HCT116 (cell line): Measurements from ENCODE around the gene PHF5A. TPM values are rescaled to one million over a fixed set of nuclear protein-coding genes. Genes with fewer than 3 reads are reported as not detected.
A peak's percentile ranks its signal among the peaks of the same experiment; 100 is the strongest.

Experiments
- ATAC-seq: fragments of 200-7000 bp; cut with Tn5 transposase; 2 replicates; pipeline ENCODE4 v1.9.1; 2020; ENCODE audit warnings: mild to moderate bottlenecking, moderate library complexity
- BruUV-seq: library from RNA; stranded (reverse); fragments of 400-500 nt; replicated peaks from 2 replicates; lab custom pipeline; 2021; lab: Mats Ljungman, UMichigan
- CTCF ChIA-PET: fragments of 300-600 bp; sonication (Branson Sonifier 250); formaldehyde crosslinking; loops from one replicate; lab custom pipeline; 2021; ENCODE audit warnings: antibody characterized with exemption; lab: Charles Lee
- POLR2A ChIA-PET: fragments of 300-600, 350-600 bp; sonication (Branson Sonifier 250); formaldehyde crosslinking; loops from one replicate; lab custom pipeline; 2021; ENCODE audit warnings: antibody characterized with exemption; lab: Charles Lee
- RAD21 ChIA-PET, 2 experiments: fragments of 300-600 bp; sonication (Branson Sonifier 250); formaldehyde crosslinking; loops; one replicate each; lab custom pipeline; 2023; ENCODE audit warnings: low total read pairs in 2 of 2; ENCODE audit not compliant: uncharacterized antibody in 2 of 2, unreplicated experiment in 2 of 2, low non-redundant PET in 1 of 2; lab: Charles Lee
- DNase-seq: peaks from one replicate; pipeline ENCODE4 v3.0.0-alpha.2; 2010; ENCODE audit warnings: low read depth, low spot score
- H2AFZ ChIP-seq: fragments of 200-600 bp; shearing (Covaris generic), sonication (generic); 2 replicates; pipeline ENCODE4 v1.6.1; 2017; ENCODE audit warnings: low read depth, mixed run types, mixed read lengths, antibody characterized with exemption, low read length; ENCODE audit not compliant: poor library complexity, severe bottlenecking
- H3K27ac ChIP-seq: 2 replicates; pipeline ENCODE4 v1.5.1; 2012; ENCODE audit warnings: low read depth, low read length
- H3K27me3 ChIP-seq: fragments of 200-600 bp; sonication (generic); 2 replicates; pipeline ENCODE4 v1.6.1; 2016; ENCODE audit warnings: mixed run types, low read length, mixed read lengths; ENCODE audit not compliant: insufficient read depth
- H3K36me3 ChIP-seq, 2 experiments: fragments of 200-500 bp in 1 of 2; fragments of 200-600 bp in 1 of 2; sonication (Bioruptor generic) in 1 of 2; sonication (generic) in 1 of 2; 2 replicates each; pipeline versions ENCODE4 v1.5.1 to v1.6.1; 2014 to 2016; ENCODE audit warnings: low read length in 2 of 2, inconsistent platforms in 1 of 2, mixed read lengths in 1 of 2, mixed run types in 1 of 2; ENCODE audit not compliant: insufficient read depth in 2 of 2, control insufficient read depth in 1 of 2
- H3K4me1 ChIP-seq, 2 experiments: fragments of 200-600 bp in 1 of 2; sonication (generic) in 1 of 2; 2 replicates each; pipeline versions ENCODE4 v1.5.1 to v1.6.1; 2012 to 2017; ENCODE audit warnings: low read length in 2 of 2, inconsistent platforms in 1 of 2, mild to moderate bottlenecking in 1 of 2, mixed read lengths in 1 of 2, mixed run types in 1 of 2, moderate library complexity in 1 of 2; ENCODE audit not compliant: insufficient read depth in 2 of 2, control insufficient read depth in 1 of 2
- H3K4me2 ChIP-seq: fragments of 200-600 bp; sonication (generic); 2 replicates; pipeline ENCODE4 v1.6.1; 2017; ENCODE audit warnings: mixed run types, low read length, mixed read lengths
- H3K4me3 ChIP-seq, 2 experiments: fragments of 200-600 bp in 1 of 2; sonication (generic) in 1 of 2; replicated peaks in 1 of 2; 2 replicates each; pipeline ENCODE4 v1.5.1; 2011 to 2016; ENCODE audit warnings: low read length in 2 of 2, control low read depth in 1 of 2, low read depth in 1 of 2, mild to moderate bottlenecking in 1 of 2, mixed read lengths in 1 of 2, mixed run types in 1 of 2
- H3K79me2 ChIP-seq: fragments of 200-600 bp; sonication (generic); 2 replicates; pipeline ENCODE4 v1.6.1; 2017; ENCODE audit warnings: mild to moderate bottlenecking, mixed run types, low read length, moderate library complexity, mixed read lengths; ENCODE audit not compliant: insufficient read depth
- H3K9ac ChIP-seq: fragments of 200-600 bp; sonication (generic); 2 replicates; pipeline ENCODE4 v1.6.1; 2016; ENCODE audit warnings: low read length, mixed read lengths
- H3K9me2 ChIP-seq: fragments of 200-600 bp; sonication (generic), shearing (Covaris generic); 2 replicates; pipeline ENCODE4 v1.6.1; 2017; ENCODE audit warnings: mixed run types, mild to moderate bottlenecking, moderate library complexity; ENCODE audit not compliant: insufficient read depth
- H3K9me3 ChIP-seq, 2 experiments: fragments of 200-500 bp in 1 of 2; fragments of 200-600 bp in 1 of 2; sonication (Bioruptor generic) in 1 of 2; sonication (generic) in 1 of 2; 2 replicates each; pipeline ENCODE4 v1.6.1; 2014 to 2017; ENCODE audit warnings: low read length in 2 of 2, mixed read lengths in 2 of 2, inconsistent platforms in 1 of 2, low read depth in 1 of 2, mild to moderate bottlenecking in 1 of 2, mixed run types in 1 of 2, moderate library complexity in 1 of 2; ENCODE audit not compliant: control insufficient read depth in 1 of 2, insufficient read depth in 1 of 2
- H4K20me1 ChIP-seq: fragments of 200-600 bp; sonication (generic), shearing (Covaris generic); 2 replicates; pipeline ENCODE4 v1.6.1; 2017; ENCODE audit warnings: mixed run types, mild to moderate bottlenecking, moderate library complexity; ENCODE audit not compliant: insufficient read depth
- CTCF ChIP-seq, 3 experiments: fragments of 200-600 bp in 1 of 3; sonication (generic) in 1 of 3; IDR thresholded peaks in 2 of 3; conservative IDR thresholded peaks in 1 of 3; 2 replicates each; pipeline ENCODE4 v1.5.1; 2012 to 2017; ENCODE audit warnings: low read depth in 2 of 3, low read length in 2 of 3, antibody characterized with exemption in 1 of 3, borderline replicate concordance in 1 of 3, control low read depth in 1 of 3, mild to moderate bottlenecking in 1 of 3, mixed read lengths in 1 of 3, mixed run types in 1 of 3, moderate library complexity in 1 of 3; ENCODE audit not compliant: insufficient read depth in 1 of 3
- FOSL1 ChIP-seq: IDR thresholded peaks from 2 replicates; pipeline ENCODE4 v1.6.1; 2012; ENCODE audit warnings: low read depth
- POLR2AphosphoS5 ChIP-seq: IDR thresholded peaks from 2 replicates; pipeline ENCODE4 v1.6.1; 2011; ENCODE audit warnings: mild to moderate bottlenecking, low read depth, low read length, moderate library complexity
- RAD21 ChIP-seq: IDR thresholded peaks from 2 replicates; pipeline ENCODE4 v1.6.1; 2012; ENCODE audit warnings: low read depth, mild to moderate bottlenecking
- SP1 ChIP-seq: IDR thresholded peaks from 2 replicates; pipeline ENCODE4 v1.6.1; 2012; ENCODE audit warnings: low read depth
- TCF7L2 ChIP-seq: IDR thresholded peaks from 2 replicates; pipeline ENCODE4 v1.7.0; 2011; ENCODE audit warnings: borderline replicate concordance, inconsistent platforms; ENCODE audit not compliant: insufficient read depth, insufficient read length; ENCODE audit errors: extremely low read depth
- intact Hi-C: fragments of 100-400 bp; cut with micrococcal nuclease; formaldehyde crosslinking; loops from 2 replicates; pipeline ENCODE4 v1.10.0; 2022
- total RNA-seq: library from RNA; stranded (reverse); gene quantifications from one replicate; pipeline ENCODE4 v1.2.1, GENCODE V29; 2021; ENCODE audit not compliant: unreplicated experiment

The PHF5A gene
- total RNA-seq, 1 experiment from 2014 or later, result 86.0 TPM

GRCh38 chr22:41480397-41480735 is 11.9 kb upstream of the PHF5A start:
- H3K27me3 ChIP-seq, result no peaks in the 10 kb centered on the region
- BruUV-seq, result no TSS peak
- no peaks in the 10 kb centered on the region for H3K9me3 ChIP-seq
- H2AFZ ChIP-seq, result no peak overlapping the region
- CTCF ChIA-PET, result interaction anchor here (0.9 kb wide), 1 partner anchor 37 kb away, joined by 3 read pairs; no protein-coding TSS in a partner anchor
- DNase-seq, result no peak
- H3K4me1 ChIP-seq, result peaks cover 3 to 29% of the 10 kb centered on the region in 2 experiments; a peak in 3 of 4 replicates
- intact Hi-C loops, result no loop called here
- H3K4me2 ChIP-seq, result peak overlapping the region; percentile 13; the same call in 1 of the 2 replicates
- RAD21 ChIA-PET, result no interaction called here
- no peak for ATAC-seq
- H3K79me2 ChIP-seq, result peaks cover 94% of the 10 kb centered on the region
- no peak overlapping the region for H3K4me3 ChIP-seq
- H3K36me3 ChIP-seq, result 0 out of 4 replicates have a peak, but pooled peaks cover 0 to 3% of the 10 kb centered on the region in 2 experiments
- peaks cover 12% of the 10 kb centered on the region; the same call in 1 of the 2 replicates for H4K20me1 ChIP-seq
- H3K9me2 ChIP-seq, result no peaks in the 10 kb centered on the region
- no peak overlapping the region for H3K27ac ChIP-seq
- POLR2A ChIA-PET, result interaction anchor here (0.7 to 2.0 kb wide), 2 partner anchors 12 to 32 kb away, joined by 3 to 6 read pairs; partner anchors contain the start of genes ACO2 and PHF5A
- no peak overlapping the region for H3K9ac ChIP-seq
- TF ChIP-seq POLR2AphosphoS5 (no peak), CTCF (IDR thresholded peaks at IDR 0.05 in 2 of 3, conservative IDR thresholded peaks at IDR 0.05 in 1 of 3; ENCODE audit: borderline replicate concordance in 1 of 3, insufficient read depth in 1 of 3, low read depth in 2 of 3, low read length in 2 of 3) (no peak), RAD21 (no peak), TCF7L2 (no peak), FOSL1 (no peak), SP1 (no peak)
- TF ChIP-seq, all 23 proteins: peak for 0
